Peyer's patch (tissue), 4 donors: ENCODE results near the gene ZNF557. TPM values are rescaled to one million over a fixed set of nuclear protein-coding genes. Genes with fewer than 3 reads are reported as not detected.

ENCODE experiments used
- DNase-seq, 3 donors: peaks; one replicate each; pipeline ENCODE4 v3.0.0-alpha.2; 2017 to 2019
- H3K27ac ChIP-seq, 4 donors: fragments of 200-600 bp; sonication (generic); one replicate each; pipeline ENCODE4 v1.5.1; 2016 to 2019
- H3K27me3 ChIP-seq, 2 donors: fragments of 200-600 bp; sonication (generic); one replicate each; pipeline ENCODE4 v1.5.1; 2019
- H3K36me3 ChIP-seq, 3 donors: fragments of 200-600 bp; sonication (generic); one replicate each; pipeline ENCODE4 v1.5.1; 2016 to 2019
- H3K4me1 ChIP-seq, 4 donors: fragments of 200-600 bp; sonication (generic); one replicate each; pipeline ENCODE4 v1.5.1; 2016 to 2019
- H3K4me3 ChIP-seq, 4 donors: fragments of 200-600 bp; sonication (generic); 1 replicate in 3 of 4; 2 replicates in 1 of 4; pipeline ENCODE4 v1.5.1; 2016 to 2019; ENCODE audit warnings: mild to moderate bottlenecking in 1 of 4
- H3K9me3 ChIP-seq, 4 donors: fragments of 200-600 bp; sonication (generic); one replicate each; pipeline ENCODE4 v1.5.1; 2016 to 2019; ENCODE audit warnings: mild to moderate bottlenecking in 1 of 4
- POLR2A ChIP-seq, 2 donors: fragments of 450-650 bp; IDR thresholded peaks; one replicate each; pipeline ENCODE4 v1.5.1; 2017; ENCODE audit warnings: antibody characterized with exemption in 2 of 2, mild to moderate bottlenecking in 2 of 2, moderate library complexity in 2 of 2
- total RNA-seq, 4 donors: library from RNA; depleted of rRNA; stranded (reverse); fragments of >200 nt; gene quantifications; one replicate each; pipeline ENCODE4 v1.1.0, GENCODE V29; 2016
- TF ChIP-seq, protein P1 (sequence below), 6 experiments: fragments of 450-650 bp in 4 of 6; fragments of 200-600 bp in 2 of 6; sonication (generic) in 1 of 6; IDR thresholded peaks; one replicate each; pipeline ENCODE4 v1.5.1; 2017 to 2019; ENCODE audit warnings: antibody characterized with exemption in 6 of 6, mild to moderate bottlenecking in 3 of 6, moderate library complexity in 1 of 6

ZNF557 gene
- total RNA-seq, 4 donors from 2014 or later = 9.6 to 14.9 (median 12.1) TPM

DNA sequence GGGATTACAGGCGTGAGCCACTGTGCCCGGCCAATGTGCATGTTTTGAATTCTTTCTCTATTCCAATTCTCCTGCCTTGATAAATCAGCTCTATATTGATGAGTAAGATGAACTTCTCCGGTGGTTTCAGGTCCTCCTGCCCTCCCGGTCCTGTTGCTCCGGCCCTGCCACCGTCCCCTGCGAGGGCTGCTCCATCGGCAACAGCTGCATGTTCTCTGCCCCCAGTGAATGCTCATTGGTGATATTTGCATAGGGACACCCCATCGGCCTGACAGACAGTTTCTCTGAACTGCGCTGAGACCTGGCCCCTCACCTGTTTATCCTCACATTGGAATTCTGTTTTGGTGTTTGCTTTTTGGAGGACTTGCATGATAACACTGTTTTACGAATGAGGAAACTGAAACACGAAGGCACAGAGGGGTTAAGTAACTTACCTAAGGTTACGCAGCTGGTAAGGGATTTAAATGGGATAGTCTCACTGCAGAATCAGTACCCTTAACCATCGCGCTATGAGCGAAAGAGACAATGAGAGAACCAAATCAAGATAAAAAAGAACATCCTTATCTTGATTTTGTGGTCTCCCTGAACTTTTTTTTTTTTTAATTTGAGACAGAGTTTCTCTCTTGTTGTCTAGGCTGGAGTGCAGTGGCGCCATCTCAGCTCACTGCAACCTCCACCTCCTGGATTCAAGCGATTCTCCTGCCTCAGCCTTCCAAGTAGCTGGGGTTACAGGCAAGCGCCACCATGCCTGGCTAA, 32.2 kb downstream of the ZNF557 start:
- Histone ChIP-seq H3K36me3 (no peaks in the 10 kb centered on the region), H3K4me3 (no peak overlapping the region), H3K27me3 (no peaks in the 10 kb centered on the region), H3K27ac (no peak overlapping the region), H3K9me3 (no peaks in the 10 kb centered on the region), H3K4me1 (peaks cover 0 to 6% (median 0%) of the 10 kb centered on the region in 4 donors)
- TF ChIP-seq POLR2A (IDR thresholded peaks at IDR 0.05) = no peak
- TF ChIP-seq, protein P1, sequence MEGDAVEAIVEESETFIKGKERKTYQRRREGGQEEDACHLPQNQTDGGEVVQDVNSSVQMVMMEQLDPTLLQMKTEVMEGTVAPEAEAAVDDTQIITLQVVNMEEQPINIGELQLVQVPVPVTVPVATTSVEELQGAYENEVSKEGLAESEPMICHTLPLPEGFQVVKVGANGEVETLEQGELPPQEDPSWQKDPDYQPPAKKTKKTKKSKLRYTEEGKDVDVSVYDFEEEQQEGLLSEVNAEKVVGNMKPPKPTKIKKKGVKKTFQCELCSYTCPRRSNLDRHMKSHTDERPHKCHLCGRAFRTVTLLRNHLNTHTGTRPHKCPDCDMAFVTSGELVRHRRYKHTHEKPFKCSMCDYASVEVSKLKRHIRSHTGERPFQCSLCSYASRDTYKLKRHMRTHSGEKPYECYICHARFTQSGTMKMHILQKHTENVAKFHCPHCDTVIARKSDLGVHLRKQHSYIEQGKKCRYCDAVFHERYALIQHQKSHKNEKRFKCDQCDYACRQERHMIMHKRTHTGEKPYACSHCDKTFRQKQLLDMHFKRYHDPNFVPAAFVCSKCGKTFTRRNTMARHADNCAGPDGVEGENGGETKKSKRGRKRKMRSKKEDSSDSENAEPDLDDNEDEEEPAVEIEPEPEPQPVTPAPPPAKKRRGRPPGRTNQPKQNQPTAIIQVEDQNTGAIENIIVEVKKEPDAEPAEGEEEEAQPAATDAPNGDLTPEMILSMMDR (IDR thresholded peaks at IDR 0.05) = no peak
- DNase-seq = no peak

GRCh38 chr19:7104747-7105447, 35.4 kb downstream of the ZNF557 start:
- Histone ChIP-seq H3K36me3 (no peaks in the 10 kb centered on the region), H3K27me3 (no peaks in the 10 kb centered on the region), H3K4me3 (no peak overlapping the region), H3K4me1 (peaks cover 0 to under 1% (median 0%) of the 10 kb centered on the region in 4 donors), H3K9me3 (no peaks in the 10 kb centered on the region), H3K27ac (no peak overlapping the region)
- no peak for DNase-seq
- no peak for TF ChIP-seq POLR2A (IDR thresholded peaks at IDR 0.05)
- TF ChIP-seq, protein P1 (IDR thresholded peaks at IDR 0.05) = no peak

- no peaks in the 10 kb centered on the region for H3K36me3 ChIP-seq
- no peaks in the 10 kb centered on the region for H3K9me3 ChIP-seq
- H3K4me1 ChIP-seq = no peaks in the 10 kb centered on the region
- no peaks in the 10 kb centered on the region for H3K27me3 ChIP-seq
- no peak overlapping the region for H3K27ac ChIP-seq
- DNase-seq = no peak
- H3K4me3 ChIP-seq = no peak overlapping the region
- no peak for TF ChIP-seq POLR2A (IDR thresholded peaks at IDR 0.05)
- TF ChIP-seq, protein P1 (IDR thresholded peaks at IDR 0.05) = no peak
Observed at GRCh38 chr19:7106711-7107657, 37.5 kb downstream of the ZNF557 start.

- no peaks in the 10 kb centered on the region for H3K9me3 ChIP-seq
- no peaks in the 10 kb centered on the region for H3K4me1 ChIP-seq
- H3K36me3 ChIP-seq = no peaks in the 10 kb centered on the region
- no peak overlapping the region for H3K27ac ChIP-seq
- TF ChIP-seq POLR2A (IDR thresholded peaks at IDR 0.05) = no peak
- TF ChIP-seq, protein P1 (IDR thresholded peaks at IDR 0.05) = no peak
- no peak for DNase-seq
- H3K27me3 ChIP-seq = no peaks in the 10 kb centered on the region
- no peak overlapping the region for H3K4me3 ChIP-seq
Observed at GRCh38 chr19:7109678-7110289, 40.3 kb downstream of the ZNF557 start.

GRCh38 chr19:7112675-7113074, 43.2 kb downstream of the ZNF557 start:
- Histone ChIP-seq H3K36me3 (peaks cover 0 to 27% (median 0%) of the 10 kb centered on the region in 3 donors), H3K4me3 (no peak overlapping the region), H3K9me3 (no peaks in the 10 kb centered on the region), H3K27ac (no peak overlapping the region), H3K27me3 (no peaks in the 10 kb centered on the region), H3K4me1 (no peaks in the 10 kb centered on the region)
- no peak for DNase-seq
- no peak for TF ChIP-seq POLR2A (IDR thresholded peaks at IDR 0.05)
- TF ChIP-seq, protein P1 (IDR thresholded peaks at IDR 0.05) = no peak
